ENCODE data around the gene TJAP1.

DNA sequence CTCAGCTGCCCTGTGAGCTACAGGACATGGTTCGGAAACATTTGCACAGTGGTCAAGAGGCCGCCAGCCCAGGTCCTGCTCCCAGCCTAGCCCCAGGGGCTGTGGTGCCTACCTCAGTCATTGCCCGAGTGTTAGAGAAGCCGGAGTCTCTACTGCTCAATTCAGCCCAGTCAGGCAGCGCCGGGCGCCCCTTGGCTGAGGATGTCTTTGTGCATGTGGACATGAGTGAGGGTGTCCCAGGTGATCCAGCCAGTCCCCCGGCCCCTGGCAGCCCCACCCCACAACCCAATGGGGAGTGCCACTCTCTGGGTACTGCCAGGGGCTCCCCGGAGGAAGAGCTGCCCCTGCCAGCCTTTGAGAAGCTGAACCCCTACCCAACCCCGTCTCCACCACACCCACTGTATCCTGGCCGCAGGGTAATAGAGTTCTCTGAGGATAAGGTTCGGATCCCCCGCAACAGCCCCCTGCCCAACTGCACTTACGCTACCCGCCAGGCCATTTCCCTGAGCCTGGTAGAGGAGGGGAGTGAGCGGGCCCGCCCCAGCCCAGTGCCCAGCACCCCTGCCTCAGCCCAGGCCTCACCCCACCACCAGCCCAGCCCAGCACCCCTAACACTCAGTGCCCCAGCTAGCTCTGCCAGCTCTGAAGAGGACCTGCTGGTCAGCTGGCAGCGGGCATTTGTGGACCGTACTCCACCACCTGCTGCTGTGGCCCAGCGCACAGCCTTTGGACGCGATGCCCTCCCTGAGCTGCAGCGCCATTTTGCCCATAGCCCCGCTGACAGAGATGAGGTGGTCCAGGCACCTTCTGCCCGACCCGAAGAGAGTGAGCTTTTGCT, 27.6 kb downstream of the TJAP1 start:
- TF ChIP-seq CBX5 (IDR thresholded peaks at IDR 0.05; ENCODE audit: low read depth, low read length), result no peak
- TF ChIP-seq FOSL1 (IDR thresholded peaks at IDR 0.05; ENCODE audit: insufficient read depth, low read depth, low read length), result no peak
- TF ChIP-seq EZH2 (IDR thresholded peaks at IDR 0.05; ENCODE audit: low read depth, low read length, severe bottlenecking), result no peak
- TF ChIP-seq, protein P1, sequence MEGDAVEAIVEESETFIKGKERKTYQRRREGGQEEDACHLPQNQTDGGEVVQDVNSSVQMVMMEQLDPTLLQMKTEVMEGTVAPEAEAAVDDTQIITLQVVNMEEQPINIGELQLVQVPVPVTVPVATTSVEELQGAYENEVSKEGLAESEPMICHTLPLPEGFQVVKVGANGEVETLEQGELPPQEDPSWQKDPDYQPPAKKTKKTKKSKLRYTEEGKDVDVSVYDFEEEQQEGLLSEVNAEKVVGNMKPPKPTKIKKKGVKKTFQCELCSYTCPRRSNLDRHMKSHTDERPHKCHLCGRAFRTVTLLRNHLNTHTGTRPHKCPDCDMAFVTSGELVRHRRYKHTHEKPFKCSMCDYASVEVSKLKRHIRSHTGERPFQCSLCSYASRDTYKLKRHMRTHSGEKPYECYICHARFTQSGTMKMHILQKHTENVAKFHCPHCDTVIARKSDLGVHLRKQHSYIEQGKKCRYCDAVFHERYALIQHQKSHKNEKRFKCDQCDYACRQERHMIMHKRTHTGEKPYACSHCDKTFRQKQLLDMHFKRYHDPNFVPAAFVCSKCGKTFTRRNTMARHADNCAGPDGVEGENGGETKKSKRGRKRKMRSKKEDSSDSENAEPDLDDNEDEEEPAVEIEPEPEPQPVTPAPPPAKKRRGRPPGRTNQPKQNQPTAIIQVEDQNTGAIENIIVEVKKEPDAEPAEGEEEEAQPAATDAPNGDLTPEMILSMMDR (IDR thresholded peaks at IDR 0.05; ENCODE audit: control extremely low read depth in 1 of 3, insufficient read depth in 1 of 3, low read depth in 1 of 3, low read length in 3 of 3), result no peak
- no peak for TF ChIP-seq EGR1 (IDR thresholded peaks at IDR 0.05; ENCODE audit: borderline replicate concordance, low read depth, low read length)
- no peak for TF ChIP-seq TCF12 (IDR thresholded peaks at IDR 0.05; ENCODE audit: low read depth, low read length)
- TF ChIP-seq RFX5 (IDR thresholded peaks at IDR 0.05; ENCODE audit: borderline replicate concordance, low read depth, low read length), result no peak

Data from H1 (cell line).